ENCODE data around the gene SDK1.

The SDK1 gene

GRCh38 chr7:4058158-4058557, 757.1 kb downstream of the SDK1 start:
- no peak overlapping the region for H3K4me3 ChIP-seq (ENCODE audit: control insufficient read depth, low read depth, low read length)
- no peak for TF ChIP-seq CTCF (conservative IDR thresholded peaks at IDR 0.05; ENCODE audit: control insufficient read depth, insufficient read depth, low read depth, low read length)
- no peak for DNase-seq (ENCODE audit: low read depth)

GRCh38 chr7:4065190-4065589, 764.1 kb downstream of the SDK1 start:
- no peak for TF ChIP-seq CTCF (conservative IDR thresholded peaks at IDR 0.05; ENCODE audit: control insufficient read depth, insufficient read depth, low read depth, low read length)
- H3K4me3 ChIP-seq (ENCODE audit: control insufficient read depth, low read depth, low read length) = no peak overlapping the region
- no peak for DNase-seq (ENCODE audit: low read depth)

GRCh38 chr7:4066206-4066605, 765.2 kb downstream of the SDK1 start:
- TF ChIP-seq CTCF (conservative IDR thresholded peaks at IDR 0.05; ENCODE audit: control insufficient read depth, insufficient read depth, low read depth, low read length) = no peak
- DNase-seq (ENCODE audit: low read depth) = no peak
- H3K4me3 ChIP-seq (ENCODE audit: control insufficient read depth, low read depth, low read length) = no peak overlapping the region

- H3K4me3 ChIP-seq (ENCODE audit: control insufficient read depth, low read depth, low read length) = no peak overlapping the region
- DNase-seq (ENCODE audit: low read depth) = no peak
- TF ChIP-seq CTCF (conservative IDR thresholded peaks at IDR 0.05; ENCODE audit: control insufficient read depth, insufficient read depth, low read depth, low read length) = no peak
Measured at GRCh38 chr7:4066626-4067475, 765.8 kb downstream of the SDK1 start.

- TF ChIP-seq CTCF (conservative IDR thresholded peaks at IDR 0.05; ENCODE audit: control insufficient read depth, insufficient read depth, low read depth, low read length) = no peak
- no peak for DNase-seq (ENCODE audit: low read depth)
- no peak overlapping the region for H3K4me3 ChIP-seq (ENCODE audit: control insufficient read depth, low read depth, low read length)
Measured at GRCh38 chr7:4067476-4067760, 766.4 kb downstream of the SDK1 start.

- no peak for TF ChIP-seq CTCF (conservative IDR thresholded peaks at IDR 0.05; ENCODE audit: control insufficient read depth, insufficient read depth, low read depth, low read length)
- H3K4me3 ChIP-seq (ENCODE audit: control insufficient read depth, low read depth, low read length) = no peak overlapping the region
- DNase-seq (ENCODE audit: low read depth) = no peak
Measured at GRCh38 chr7:4067874-4068273, 766.8 kb downstream of the SDK1 start.

- TF ChIP-seq CTCF (conservative IDR thresholded peaks at IDR 0.05; ENCODE audit: control insufficient read depth, insufficient read depth, low read depth, low read length) = no peak
Measured at GRCh38 chr7:4068286-4068685, 767.2 kb downstream of the SDK1 start.

More at GRCh38 chr7:4068286-4068685, 767.2 kb downstream of the SDK1 start:
- no peak for DNase-seq (ENCODE audit: low read depth)
- H3K4me3 ChIP-seq (ENCODE audit: control insufficient read depth, low read depth, low read length) = no peak overlapping the region

Data from fibroblast of mammary gland (primary cell).